Bone marrow (tissue), 2 donors: ENCODE measurements around the gene TSPO2.

Source experiments
- DNase-seq, 2 donors: peaks; one replicate each; lab custom pipeline; 2025; lab: John Stamatoyannopoulos, UW

Gene TSPO2

DNA sequence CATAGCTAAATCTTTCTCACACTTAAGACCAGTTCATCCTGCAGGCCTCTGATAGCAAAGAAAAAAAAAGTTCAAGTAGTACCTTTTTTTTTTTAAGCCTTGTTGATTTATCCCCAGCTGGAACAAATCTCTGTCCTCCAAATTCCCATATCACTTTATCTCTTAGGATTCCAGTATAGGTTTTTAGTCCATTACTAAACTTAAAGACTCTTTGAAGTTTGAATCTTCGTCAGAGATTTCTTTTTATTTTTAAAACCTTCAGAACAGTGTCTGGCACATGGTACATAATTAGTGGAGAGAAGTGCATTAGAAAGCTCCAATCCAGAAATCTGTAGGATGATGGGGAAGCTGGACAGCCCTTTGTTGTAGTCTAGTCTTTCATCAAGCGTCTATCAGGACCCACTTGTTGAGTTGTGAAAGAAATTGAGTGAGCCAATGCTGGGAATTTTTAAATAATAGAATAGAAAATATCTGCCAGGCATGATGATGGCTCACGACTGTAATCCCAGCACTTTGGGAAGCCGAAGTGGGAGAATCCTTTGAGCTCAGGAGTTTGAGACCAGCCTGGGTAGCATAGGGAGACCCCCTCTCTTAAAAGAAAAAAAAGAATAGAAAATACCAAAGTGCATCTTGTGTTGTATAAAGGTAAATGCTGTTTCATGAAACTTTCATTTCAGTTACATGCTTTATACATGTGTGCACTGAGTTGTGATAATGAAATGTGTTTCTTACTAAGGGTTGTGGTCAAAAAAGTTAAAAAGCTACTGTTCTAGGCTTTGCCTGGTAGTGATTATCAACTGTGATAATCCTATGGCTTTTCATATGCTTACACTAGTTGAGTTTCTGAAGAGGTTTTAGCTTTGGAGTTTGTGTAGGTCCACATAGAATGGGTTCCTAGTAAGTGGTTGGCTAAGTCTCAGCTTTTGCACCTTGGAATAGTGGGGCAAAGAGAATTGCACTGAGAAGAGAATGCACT lies 33.7 kb downstream of the TSPO2 start:
- DNase-seq = no peak

DNA sequence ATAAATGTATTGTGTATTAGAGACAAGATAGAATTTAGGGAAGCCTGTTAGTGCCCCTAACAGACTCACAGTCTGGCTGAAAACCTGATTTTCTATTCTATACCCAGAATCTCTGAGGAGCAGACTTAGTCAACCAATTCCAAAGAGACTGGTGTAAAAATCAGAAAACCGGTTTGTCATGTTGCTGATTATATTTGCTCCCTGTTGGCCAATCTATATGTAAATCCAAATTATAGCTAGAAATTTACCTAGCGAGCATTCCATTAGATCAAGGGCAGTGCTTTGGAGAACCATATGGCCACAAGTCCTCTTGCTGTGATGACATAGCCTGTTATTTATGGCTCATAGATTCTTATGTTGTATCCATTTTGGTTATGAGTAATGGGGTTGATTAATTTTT lies 35.3 kb downstream of the TSPO2 start:
- DNase-seq = no peak

DNA sequence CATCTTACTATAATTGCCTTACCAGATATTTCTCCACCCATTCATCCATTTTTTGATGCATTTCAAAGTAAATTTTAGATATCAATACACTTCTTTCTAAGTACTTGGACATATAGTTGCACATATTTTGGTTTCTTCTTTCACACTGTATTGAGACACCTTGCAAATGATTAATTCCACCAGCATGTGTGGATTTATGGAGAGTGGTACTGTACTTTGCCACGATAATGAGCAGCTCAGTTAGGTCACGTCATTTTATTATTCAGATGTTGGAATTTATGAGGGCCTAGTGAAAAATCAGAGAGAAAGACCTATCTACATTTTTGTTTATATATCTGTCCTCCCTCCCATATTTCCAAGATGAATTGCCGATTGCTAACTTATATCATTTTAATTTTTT lies 35.8 kb downstream of the TSPO2 start:
- no peak for DNase-seq

DNA sequence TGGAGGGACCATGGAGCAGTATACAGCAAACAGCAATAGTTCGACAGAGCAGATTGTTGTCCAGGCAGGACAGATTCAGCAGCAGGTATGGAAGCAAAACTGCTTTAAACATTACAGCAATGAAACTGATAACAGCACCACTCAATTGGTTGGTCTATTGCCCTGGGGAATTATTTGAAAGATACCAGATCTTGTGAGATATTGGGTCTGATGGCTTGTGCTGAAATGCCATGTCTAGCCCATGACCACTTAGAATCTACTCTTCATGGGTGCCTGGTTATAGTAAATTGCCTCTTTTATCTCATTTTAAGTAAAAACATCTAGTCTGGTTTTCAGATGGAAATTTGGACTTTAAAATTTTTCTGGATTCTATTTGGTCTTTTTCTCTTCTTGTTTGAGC lies 36.8 kb downstream of the TSPO2 start:
- DNase-seq = no peak

GRCh38 chr6:41080621-41081020 lies 38.4 kb downstream of the TSPO2 start:
- DNase-seq = no peak

DNA sequence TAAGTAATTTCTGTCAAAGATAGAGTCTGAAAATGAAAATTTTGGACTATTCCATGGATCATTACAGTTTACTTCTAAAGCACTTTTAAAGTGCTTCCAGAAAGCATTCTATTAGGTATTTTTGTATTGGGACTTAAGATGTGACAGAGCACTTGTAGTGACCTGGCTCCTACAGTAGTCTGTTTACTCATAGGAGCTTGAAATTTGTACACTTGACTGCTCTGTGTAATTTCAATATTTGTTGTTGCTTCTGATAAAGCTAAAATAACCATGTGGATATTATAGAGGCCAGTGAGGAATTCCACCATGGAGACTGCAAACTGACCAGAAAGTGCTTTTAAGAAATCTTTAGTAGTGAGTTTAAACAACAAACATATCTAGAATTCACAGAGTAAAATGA lies 40.8 kb downstream of the TSPO2 start:
- no peak for DNase-seq

GRCh38 chr6:41085182-41085581 lies 42.9 kb downstream of the TSPO2 start:
- no peak for DNase-seq

DNA sequence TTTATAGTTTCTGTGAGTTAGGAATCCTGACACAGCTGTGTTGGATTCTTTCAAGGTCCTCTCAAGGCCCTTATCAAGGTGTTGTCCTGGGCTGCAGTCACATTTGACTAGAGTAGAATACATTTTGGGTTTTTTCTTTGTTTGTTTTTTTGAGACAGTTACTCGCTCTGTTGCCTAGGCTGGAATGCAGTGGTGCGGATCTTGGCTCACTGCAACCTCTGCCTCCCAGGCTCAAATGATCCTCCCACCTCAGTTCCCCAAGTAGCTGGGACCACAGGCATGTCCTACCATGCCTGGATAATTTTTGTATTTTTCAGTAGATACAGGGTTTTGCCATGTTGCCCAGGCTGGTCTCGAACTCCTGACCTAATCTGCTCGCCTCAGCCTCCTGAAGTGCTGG lies 46.2 kb downstream of the TSPO2 start:
- DNase-seq = no peak

- DNase-seq = no peak
Measured at GRCh38 chr6:41090841-41091761, 48.8 kb downstream of the TSPO2 start.

DNA sequence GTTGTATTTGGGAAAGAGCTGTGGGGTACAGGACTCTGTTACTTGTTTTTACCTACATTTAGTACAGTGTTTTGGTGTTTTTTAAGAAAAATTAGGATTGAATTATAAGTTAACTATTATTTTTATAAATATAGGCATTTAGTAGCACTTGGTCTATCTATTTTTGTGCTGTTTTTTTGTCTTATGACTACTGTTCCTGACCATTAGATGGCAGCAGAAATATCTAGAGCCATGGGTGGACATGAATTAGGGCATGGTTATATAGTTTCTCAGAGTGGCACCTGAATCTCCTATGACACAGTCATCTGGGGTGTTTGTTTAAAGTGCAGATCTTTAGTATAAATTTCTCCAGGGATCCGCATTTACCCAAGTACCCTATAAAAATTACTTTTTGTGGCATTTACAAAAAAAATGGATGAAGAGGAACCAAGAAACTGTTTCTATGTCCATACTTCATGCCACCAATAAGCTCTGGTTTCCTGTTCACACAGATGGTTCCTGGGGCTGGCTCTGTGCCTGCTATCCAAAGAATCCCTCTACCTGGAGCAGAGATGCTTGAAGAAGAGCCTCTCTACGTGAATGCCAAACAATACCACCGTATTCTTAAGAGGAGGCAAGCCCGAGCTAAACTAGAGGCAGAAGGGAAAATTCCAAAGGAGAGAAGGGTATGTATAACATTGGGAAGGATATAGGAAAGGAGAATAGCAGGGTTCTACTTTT lies 50.3 kb downstream of the TSPO2 start:
- no peak for DNase-seq

GRCh38 chr6:41093729-41094128 lies 51.5 kb downstream of the TSPO2 start:
- DNase-seq = no peak
